Endothelial cell (in vitro differentiated cells): ENCODE measurements around the gene TMEM245. TPM values are rescaled to one million over a fixed set of nuclear protein-coding genes. Genes with fewer than 3 reads are reported as not detected.

Experiments
- DNase-seq: peaks from one replicate; pipeline ENCODE4 v3.0.0; 2021; ENCODE audit warnings: low spot score
- H3K27ac Mint-ChIP-seq: one replicate; pipeline ENCODE4 v1.8.0; 2021; ENCODE audit warnings: mixed read lengths, inconsistent platforms; ENCODE audit not compliant: unreplicated experiment
- H3K27me3 Mint-ChIP-seq: one replicate; pipeline ENCODE4 v1.8.0; 2021; ENCODE audit warnings: mild to moderate bottlenecking, moderate library complexity, mixed read lengths, inconsistent platforms; ENCODE audit not compliant: unreplicated experiment
- H3K36me3 Mint-ChIP-seq: one replicate; pipeline ENCODE4 v1.8.0; 2021; ENCODE audit warnings: mild to moderate bottlenecking, low read depth, mixed read lengths, inconsistent platforms; ENCODE audit not compliant: unreplicated experiment
- H3K4me1 Mint-ChIP-seq: one replicate; pipeline ENCODE4 v1.8.0; 2021; ENCODE audit warnings: mild to moderate bottlenecking, mixed read lengths, inconsistent platforms; ENCODE audit not compliant: unreplicated experiment
- H3K4me3 Mint-ChIP-seq: one replicate; pipeline ENCODE4 v1.8.0; 2021; ENCODE audit warnings: mild to moderate bottlenecking, mixed read lengths, inconsistent platforms; ENCODE audit not compliant: unreplicated experiment
- H3K9me3 Mint-ChIP-seq: one replicate; pipeline ENCODE4 v1.8.0; 2021; ENCODE audit warnings: mixed read lengths, inconsistent platforms; ENCODE audit not compliant: unreplicated experiment
- microRNA-seq: library from miRNA; unstranded; fragments of <30 nt; microRNA quantifications from one replicate; pipeline ENCODE4, GENCODE V29; 2020; ENCODE audit not compliant: unreplicated experiment
- total RNA-seq: library from RNA; stranded (reverse); fragmentation: NEBNext Ultra II Directional; extraction: Animal tissue kit (Norgen Biotek cat#: 25700); gene quantifications from one replicate; pipeline ENCODE4 v1.2.1, GENCODE V29; 2021; ENCODE audit not compliant: unreplicated experiment
- TF ChIP-seq, protein P1 (sequence below): fragments of 200-600 bp; sonication (generic); IDR thresholded peaks from one replicate; pipeline ENCODE4 v1.5.0; 2021; ENCODE audit warnings: antibody characterized with exemption; ENCODE audit not compliant: unreplicated experiment

The TMEM245 gene
- total RNA-seq, 1 donor from 2014 or later = 32.6 TPM

DNA sequence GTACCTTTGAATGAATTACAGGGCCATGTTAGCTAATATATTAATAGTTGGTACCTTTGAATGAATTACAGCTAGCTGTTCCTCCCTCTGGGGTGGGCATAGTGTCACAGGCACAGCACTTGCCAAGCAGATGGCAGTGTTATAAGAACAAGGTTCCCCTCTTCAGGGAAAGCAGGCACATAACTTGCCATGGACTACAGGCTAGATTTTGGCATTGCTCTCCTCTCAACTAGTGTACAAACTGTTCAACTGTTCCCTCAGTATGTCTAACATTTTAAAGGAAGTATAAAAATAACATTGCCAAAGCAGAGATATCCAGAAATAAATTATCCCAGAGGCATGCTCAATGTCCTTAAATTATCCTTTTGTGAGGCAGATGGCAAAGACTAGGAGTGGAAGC is 151.8 kb downstream of the TMEM245 start:
- Mint-ChIP-seq H3K4me1 (no peaks in the 10 kb centered on the region), H3K27ac (no peak overlapping the region), H3K36me3 (peaks cover 13% of the 10 kb centered on the region), H3K9me3 (no peaks in the 10 kb centered on the region), H3K4me3 (no peak overlapping the region), H3K27me3 (no peaks in the 10 kb centered on the region)
- no peak for DNase-seq
- TF ChIP-seq, protein P1, sequence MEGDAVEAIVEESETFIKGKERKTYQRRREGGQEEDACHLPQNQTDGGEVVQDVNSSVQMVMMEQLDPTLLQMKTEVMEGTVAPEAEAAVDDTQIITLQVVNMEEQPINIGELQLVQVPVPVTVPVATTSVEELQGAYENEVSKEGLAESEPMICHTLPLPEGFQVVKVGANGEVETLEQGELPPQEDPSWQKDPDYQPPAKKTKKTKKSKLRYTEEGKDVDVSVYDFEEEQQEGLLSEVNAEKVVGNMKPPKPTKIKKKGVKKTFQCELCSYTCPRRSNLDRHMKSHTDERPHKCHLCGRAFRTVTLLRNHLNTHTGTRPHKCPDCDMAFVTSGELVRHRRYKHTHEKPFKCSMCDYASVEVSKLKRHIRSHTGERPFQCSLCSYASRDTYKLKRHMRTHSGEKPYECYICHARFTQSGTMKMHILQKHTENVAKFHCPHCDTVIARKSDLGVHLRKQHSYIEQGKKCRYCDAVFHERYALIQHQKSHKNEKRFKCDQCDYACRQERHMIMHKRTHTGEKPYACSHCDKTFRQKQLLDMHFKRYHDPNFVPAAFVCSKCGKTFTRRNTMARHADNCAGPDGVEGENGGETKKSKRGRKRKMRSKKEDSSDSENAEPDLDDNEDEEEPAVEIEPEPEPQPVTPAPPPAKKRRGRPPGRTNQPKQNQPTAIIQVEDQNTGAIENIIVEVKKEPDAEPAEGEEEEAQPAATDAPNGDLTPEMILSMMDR = no peak

Small RNAs within 50 kb of the gene (microRNA-seq; reads per million reads assigned to microRNA genes)
- 127 reads per million, percentile 83 among the genes with 10 or more reads in this experiment for gene MIR32

Other genes with a start within 250 kb of the TMEM245 start
- gene ELP1, start 185.8 kb downstream of the TMEM245 start, total RNA-seq = 23.2 TPM
- 14.8 TPM for gene ABITRAM, start 185.5 kb downstream of the TMEM245 start, total RNA-seq
- gene CTNNAL1, start 106.4 kb downstream of the TMEM245 start, total RNA-seq = 31.2 TPM
- gene FRRS1L, start 47.3 kb upstream of the TMEM245 start, total RNA-seq = 0.03 TPM
- 0.41 TPM for gene EPB41L4B, start 201.1 kb upstream of the TMEM245 start, total RNA-seq